ENCODE data around the gene EGFR. TPM values are rescaled to one million over a fixed set of nuclear protein-coding genes. Genes with fewer than 3 reads are reported as not detected.

EGFR gene
- total RNA-seq, 4 donors from 2014 or later = 224 to 292 (median 233) TPM

DNA sequence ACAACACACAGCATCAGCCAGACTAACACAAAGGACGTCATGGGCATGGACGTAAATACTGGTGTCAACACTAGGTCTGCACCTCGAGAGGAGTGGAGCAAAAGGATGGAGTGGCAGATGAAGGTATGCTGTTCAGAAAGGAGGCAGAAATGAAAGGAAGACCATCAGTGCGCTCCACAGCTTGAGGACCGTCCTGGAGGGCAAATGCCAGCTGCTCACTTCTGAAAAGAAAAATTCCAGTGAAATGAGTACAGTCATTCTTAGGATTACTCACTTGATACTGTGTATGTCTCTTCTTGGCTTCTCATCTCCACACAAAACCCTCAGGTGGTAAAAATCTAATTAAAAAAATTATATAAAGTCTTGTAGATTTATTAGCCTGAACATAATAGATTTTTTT, 44.8 kb downstream of the EGFR start:
- no peak for DNase-seq (ENCODE audit: low spot score in 2 of 2)
- 76 to 79% methylated on average over 5 of the region's 5 CpGs for WGBS, 2 donors
- TF ChIP-seq, protein P1, sequence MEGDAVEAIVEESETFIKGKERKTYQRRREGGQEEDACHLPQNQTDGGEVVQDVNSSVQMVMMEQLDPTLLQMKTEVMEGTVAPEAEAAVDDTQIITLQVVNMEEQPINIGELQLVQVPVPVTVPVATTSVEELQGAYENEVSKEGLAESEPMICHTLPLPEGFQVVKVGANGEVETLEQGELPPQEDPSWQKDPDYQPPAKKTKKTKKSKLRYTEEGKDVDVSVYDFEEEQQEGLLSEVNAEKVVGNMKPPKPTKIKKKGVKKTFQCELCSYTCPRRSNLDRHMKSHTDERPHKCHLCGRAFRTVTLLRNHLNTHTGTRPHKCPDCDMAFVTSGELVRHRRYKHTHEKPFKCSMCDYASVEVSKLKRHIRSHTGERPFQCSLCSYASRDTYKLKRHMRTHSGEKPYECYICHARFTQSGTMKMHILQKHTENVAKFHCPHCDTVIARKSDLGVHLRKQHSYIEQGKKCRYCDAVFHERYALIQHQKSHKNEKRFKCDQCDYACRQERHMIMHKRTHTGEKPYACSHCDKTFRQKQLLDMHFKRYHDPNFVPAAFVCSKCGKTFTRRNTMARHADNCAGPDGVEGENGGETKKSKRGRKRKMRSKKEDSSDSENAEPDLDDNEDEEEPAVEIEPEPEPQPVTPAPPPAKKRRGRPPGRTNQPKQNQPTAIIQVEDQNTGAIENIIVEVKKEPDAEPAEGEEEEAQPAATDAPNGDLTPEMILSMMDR (IDR thresholded peaks at IDR 0.05) = no peak
- TF ChIP-seq POLR2A (IDR thresholded peaks at IDR 0.05) = no peak

DNA sequence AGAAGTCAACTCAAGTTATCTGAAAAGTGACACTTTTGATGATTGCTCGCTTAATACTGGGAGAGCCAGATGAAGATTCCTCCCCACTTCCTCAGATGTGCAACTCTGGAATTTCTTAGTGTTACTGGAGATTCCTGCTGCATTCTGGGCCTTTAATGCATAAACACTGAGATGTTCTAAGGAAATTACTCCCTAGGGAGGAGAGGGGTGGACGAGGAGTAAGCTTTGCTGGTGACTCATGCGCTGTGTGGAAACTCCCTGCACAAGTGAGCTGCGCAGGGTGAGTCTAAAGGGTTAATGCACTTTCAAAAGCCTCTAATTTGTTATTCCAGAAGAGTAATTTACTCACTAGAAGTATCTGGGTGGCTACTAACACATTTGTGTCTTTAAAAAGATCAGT, 46.3 kb downstream of the EGFR start:
- intact Hi-C loops (cut with DNase I; ENCODE audit: low total_unique reads) = no loop called here
- DNase-seq (ENCODE audit: low spot score in 2 of 2) = peak in 1 of 2 donors; percentile 77
- no peak for TF ChIP-seq POLR2A (IDR thresholded peaks at IDR 0.05)
- TF ChIP-seq, protein P1 (IDR thresholded peaks at IDR 0.05) = no peak
- no peak overlapping the region for H3K4me3 ChIP-seq (ENCODE audit: low read depth, poor library complexity, severe bottlenecking)
- WGBS, 2 donors = 21% methylated on average over 4 of the region's 4 CpGs

More for the DNA sequence above, 44.8 kb downstream of the EGFR start:
- no peak overlapping the region for H3K4me3 ChIP-seq (ENCODE audit: low read depth, poor library complexity, severe bottlenecking)
- intact Hi-C loops (cut with DNase I; ENCODE audit: low total_unique reads) = no loop called here

DNA sequence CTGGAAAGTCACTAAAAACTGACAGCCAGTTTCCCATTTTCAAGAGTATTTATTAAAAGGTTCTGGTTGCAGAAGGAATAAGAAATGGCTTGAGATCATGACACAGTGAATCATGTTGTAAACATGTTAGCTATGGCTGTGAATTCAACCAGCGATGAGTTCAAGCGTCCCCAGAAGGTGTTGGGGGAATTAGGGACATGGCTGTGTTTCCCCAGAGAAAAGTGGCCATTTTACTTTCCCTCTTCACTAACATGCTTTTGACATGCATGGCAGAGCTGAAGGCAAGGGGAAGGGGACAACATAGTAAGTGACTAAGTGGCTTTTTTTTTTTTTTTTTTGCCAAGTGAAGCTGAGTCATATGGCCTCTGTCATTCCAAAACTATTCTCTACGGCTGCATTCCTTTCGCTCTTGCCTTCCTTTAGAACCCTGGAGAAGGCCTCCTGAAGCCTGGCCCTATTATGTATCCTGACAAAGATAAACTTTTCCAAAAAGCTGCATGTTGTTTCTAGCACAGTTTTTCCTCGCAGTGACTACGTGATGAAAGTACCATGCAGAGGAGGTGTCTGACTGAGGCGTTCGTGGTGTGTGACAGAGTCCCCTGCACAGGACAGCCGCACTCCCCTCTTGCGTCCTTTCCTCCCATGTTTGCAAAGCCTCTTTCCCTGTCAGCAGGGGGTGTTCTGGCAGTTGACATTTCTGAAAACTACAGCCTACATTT, 46.9 kb downstream of the EGFR start:
- no peak for DNase-seq (ENCODE audit: low spot score in 2 of 2)
- TF ChIP-seq, protein P1 (IDR thresholded peaks at IDR 0.05) = no peak
- TF ChIP-seq POLR2A (IDR thresholded peaks at IDR 0.05) = no peak
- WGBS, 2 donors = 22 to 24% methylated on average over 10 of the region's 10 CpGs
- intact Hi-C loops (cut with DNase I; ENCODE audit: low total_unique reads) = no loop called here
- H3K4me3 ChIP-seq (ENCODE audit: low read depth, poor library complexity, severe bottlenecking) = no peak overlapping the region

DNA sequence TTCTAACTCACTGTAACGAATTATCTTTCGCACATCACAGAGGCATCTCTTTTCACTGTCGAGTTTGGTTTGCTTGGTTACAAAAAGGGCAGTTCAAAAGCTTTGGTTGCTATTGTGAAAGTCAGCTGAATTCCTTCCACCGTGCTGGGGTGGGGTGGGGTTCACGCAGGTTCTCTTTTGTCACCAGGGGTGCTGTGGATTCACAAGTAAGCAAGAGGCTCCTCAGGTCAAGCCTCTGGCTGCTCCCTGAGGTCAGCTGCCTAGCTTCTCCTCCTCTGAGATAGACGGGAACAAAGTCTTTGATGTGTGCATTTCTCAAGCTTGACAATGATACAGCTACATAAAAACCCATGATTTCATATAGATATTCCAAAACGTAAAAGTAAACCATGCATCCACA, 47.7 kb downstream of the EGFR start:
- no peak overlapping the region for H3K4me3 ChIP-seq (ENCODE audit: low read depth, poor library complexity, severe bottlenecking)
- 38 to 41% methylated on average over 7 of the region's 7 CpGs for WGBS, 2 donors
- DNase-seq (ENCODE audit: low spot score in 2 of 2) = no peak
- intact Hi-C loops (cut with DNase I; ENCODE audit: low total_unique reads) = no loop called here
- TF ChIP-seq, protein P1 (IDR thresholded peaks at IDR 0.05) = no peak
- TF ChIP-seq POLR2A (IDR thresholded peaks at IDR 0.05) = no peak

DNA sequence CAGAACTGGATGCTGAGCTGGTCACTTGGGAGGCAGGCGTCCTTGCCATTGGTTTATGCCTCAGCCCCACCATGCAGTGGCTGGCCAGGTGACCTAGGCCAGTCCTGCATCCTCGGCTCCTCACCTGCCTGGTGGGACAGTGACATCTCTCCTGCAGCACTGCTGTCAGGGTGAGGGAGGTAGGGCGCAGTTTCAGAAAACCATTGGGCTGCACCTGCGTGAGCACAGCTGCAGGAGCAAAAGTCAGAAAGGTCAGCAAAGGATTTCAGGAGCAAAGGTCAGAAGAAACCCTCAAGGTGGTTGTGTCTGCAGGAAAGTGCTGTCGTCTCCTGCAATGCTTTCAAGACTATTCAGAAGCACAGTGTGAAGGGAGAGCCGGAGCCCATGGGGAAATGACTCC, 48.1 kb downstream of the EGFR start:
- no peak overlapping the region for H3K4me3 ChIP-seq (ENCODE audit: low read depth, poor library complexity, severe bottlenecking)
- DNase-seq (ENCODE audit: low spot score in 2 of 2) = no peak
- intact Hi-C loops (cut with DNase I; ENCODE audit: low total_unique reads) = no loop called here
- WGBS, 2 donors = 87 to 93% methylated on average over 6 of the region's 6 CpGs
- TF ChIP-seq POLR2A (IDR thresholded peaks at IDR 0.05) = no peak
- TF ChIP-seq, protein P1 (IDR thresholded peaks at IDR 0.05) = no peak

DNA sequence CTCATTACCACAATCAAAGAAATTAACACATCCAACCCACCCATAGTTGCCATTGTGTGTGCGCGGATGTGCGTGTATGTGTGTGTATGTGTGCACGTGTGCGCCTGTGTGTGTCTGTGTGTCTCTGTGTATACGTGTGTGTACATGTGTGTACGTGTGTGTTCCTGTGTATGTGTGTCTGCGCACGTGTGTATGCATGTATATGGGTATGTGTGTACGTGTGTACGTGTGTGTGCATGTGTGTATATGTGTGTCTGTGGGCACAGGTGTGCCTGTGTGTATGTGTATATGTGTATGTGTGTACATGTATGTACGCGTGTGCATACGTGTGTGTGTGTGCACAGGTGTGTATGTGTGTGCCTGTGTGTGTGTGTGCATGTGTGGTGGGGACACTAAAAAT, 48.9 kb downstream of the EGFR start:
- intact Hi-C loops (cut with DNase I; ENCODE audit: low total_unique reads) = no loop called here
- TF ChIP-seq, protein P1 (IDR thresholded peaks at IDR 0.05) = no peak
- no peak for TF ChIP-seq POLR2A (IDR thresholded peaks at IDR 0.05)
- H3K4me3 ChIP-seq (ENCODE audit: low read depth, poor library complexity, severe bottlenecking) = no peak overlapping the region
- WGBS, 2 donors = 95 to 96% methylated on average over 14 of the region's 14 CpGs
- DNase-seq (ENCODE audit: low spot score in 2 of 2) = no peak

Measured in lower leg skin (tissue), 4 donors.